ENCODE measurements around the gene NCAPH2.

DNA sequence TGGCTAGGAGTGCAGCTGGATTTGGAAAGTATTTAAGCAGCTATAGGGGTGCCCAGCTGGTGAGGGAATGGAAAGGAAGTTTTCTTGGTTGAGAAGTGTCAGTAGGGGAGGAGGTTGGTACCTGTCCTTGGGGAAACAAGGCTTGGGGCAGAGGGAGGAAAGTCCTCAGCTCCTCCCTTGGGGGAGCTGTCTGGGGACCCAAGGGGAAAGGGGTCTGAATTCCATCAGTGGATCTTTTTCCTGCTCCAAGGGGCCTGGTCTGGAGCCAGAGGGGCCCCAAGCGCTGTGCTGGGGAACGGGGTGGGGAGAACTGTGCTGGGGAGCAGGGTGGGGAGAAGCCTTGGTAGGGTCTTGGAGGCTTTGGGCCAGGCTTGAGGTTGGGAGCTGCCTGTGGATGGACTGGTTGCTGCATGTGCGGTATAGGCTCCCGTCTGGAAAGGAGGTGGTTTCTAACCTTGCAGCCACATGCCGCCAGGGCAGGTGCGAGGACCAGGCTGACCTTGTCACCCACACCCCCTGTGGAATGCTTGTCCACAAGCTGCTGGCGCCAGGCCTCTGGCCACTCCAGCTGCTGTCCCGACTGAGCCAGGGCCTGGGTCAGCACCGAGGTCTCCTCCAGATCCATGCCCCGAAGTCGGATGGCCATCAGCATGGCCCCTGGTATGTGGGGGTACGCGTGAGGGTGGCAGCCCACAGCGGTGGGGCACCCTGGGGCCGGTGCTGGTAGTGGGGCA lies 20.8 kb downstream of the NCAPH2 start:
- TF ChIP-seq, protein P1, sequence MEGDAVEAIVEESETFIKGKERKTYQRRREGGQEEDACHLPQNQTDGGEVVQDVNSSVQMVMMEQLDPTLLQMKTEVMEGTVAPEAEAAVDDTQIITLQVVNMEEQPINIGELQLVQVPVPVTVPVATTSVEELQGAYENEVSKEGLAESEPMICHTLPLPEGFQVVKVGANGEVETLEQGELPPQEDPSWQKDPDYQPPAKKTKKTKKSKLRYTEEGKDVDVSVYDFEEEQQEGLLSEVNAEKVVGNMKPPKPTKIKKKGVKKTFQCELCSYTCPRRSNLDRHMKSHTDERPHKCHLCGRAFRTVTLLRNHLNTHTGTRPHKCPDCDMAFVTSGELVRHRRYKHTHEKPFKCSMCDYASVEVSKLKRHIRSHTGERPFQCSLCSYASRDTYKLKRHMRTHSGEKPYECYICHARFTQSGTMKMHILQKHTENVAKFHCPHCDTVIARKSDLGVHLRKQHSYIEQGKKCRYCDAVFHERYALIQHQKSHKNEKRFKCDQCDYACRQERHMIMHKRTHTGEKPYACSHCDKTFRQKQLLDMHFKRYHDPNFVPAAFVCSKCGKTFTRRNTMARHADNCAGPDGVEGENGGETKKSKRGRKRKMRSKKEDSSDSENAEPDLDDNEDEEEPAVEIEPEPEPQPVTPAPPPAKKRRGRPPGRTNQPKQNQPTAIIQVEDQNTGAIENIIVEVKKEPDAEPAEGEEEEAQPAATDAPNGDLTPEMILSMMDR (IDR thresholded peaks at IDR 0.05; ENCODE audit: low read depth, low read length, poor library complexity, severe bottlenecking) = no peak
- TF ChIP-seq EZH2phosphoT487 (IDR thresholded peaks at IDR 0.05; ENCODE audit: borderline replicate concordance, low read length) = no peak
